CD4-positive, alpha-beta T cell (primary cell): ENCODE data around the gene GMPPA. TPM values are rescaled to one million over a fixed set of nuclear protein-coding genes. Genes with fewer than 3 reads are reported as not detected.

Source experiments
- ATAC-seq: fragments of 200-7000 bp; cut with Tn5 transposase; one replicate; pipeline ENCODE4 v1.10.0; 2022; ENCODE audit warnings: mild to moderate bottlenecking; ENCODE audit not compliant: poor library complexity
- CTCF ChIA-PET: fragments of 350-600 bp; sonication (Branson Sonifier 250); formaldehyde crosslinking; loops from one replicate; lab custom pipeline; 2021; ENCODE audit warnings: antibody characterized with exemption, inconsistent platforms; lab: Charles Lee
- POLR2A ChIA-PET: fragments of 350-600 bp; sonication (Branson Sonifier 250); formaldehyde crosslinking; loops from one replicate; lab custom pipeline; 2021; ENCODE audit warnings: antibody characterized with exemption, inconsistent platforms; lab: Charles Lee
- DNase-seq, 14 experiments: peaks; one replicate each; pipeline ENCODE4 v3.0.0-alpha.2; 2013 to 2020; ENCODE audit warnings: mixed read lengths in 2 of 14
- H3K27ac ChIP-seq, 2 donors: one replicate each; pipeline versions ENCODE4 v1.5.1 to v1.7.0; 2013; ENCODE audit warnings: low read length in 2 of 2, low read depth in 1 of 2, mild to moderate bottlenecking in 1 of 2
- H3K27me3 ChIP-seq, 2 experiments: 1 replicate in 1 of 2; 2 replicates in 1 of 2; pipeline versions ENCODE4 v1.6.1 to v1.7.0; 2013; ENCODE audit warnings: low read length in 2 of 2, control low read depth in 1 of 2, mild to moderate bottlenecking in 1 of 2, moderate library complexity in 1 of 2; ENCODE audit not compliant: insufficient read depth in 2 of 2, control insufficient read depth in 1 of 2
- H3K36me3 ChIP-seq: one replicate; pipeline ENCODE4 v1.6.1; 2013; ENCODE audit warnings: low read length, control low read depth; ENCODE audit not compliant: insufficient read depth
- H3K4me1 ChIP-seq: one replicate; pipeline ENCODE4 v1.6.1; 2013; ENCODE audit warnings: low read length, control low read depth; ENCODE audit not compliant: insufficient read depth
- H3K4me3 ChIP-seq: one replicate; pipeline ENCODE4 v1.5.1; 2013; ENCODE audit warnings: mild to moderate bottlenecking, low read length, moderate library complexity
- H3K9me3 ChIP-seq, 2 experiments: 1 replicate in 1 of 2; 2 replicates in 1 of 2; pipeline versions ENCODE4 v1.6.1 to v1.7.0; 2013; ENCODE audit warnings: low read length in 2 of 2, mild to moderate bottlenecking in 2 of 2, control low read depth in 1 of 2, moderate library complexity in 1 of 2; ENCODE audit not compliant: control insufficient read depth in 1 of 2, insufficient read depth in 1 of 2
- H3K27ac Mint-ChIP-seq: one replicate; pipeline ENCODE4 v1.8.0; 2020; ENCODE audit warnings: mixed read lengths
- H3K27me3 Mint-ChIP-seq: one replicate; pipeline ENCODE4 v1.8.0; 2021; ENCODE audit warnings: mixed read lengths
- H3K36me3 Mint-ChIP-seq: one replicate; pipeline ENCODE4 v1.8.0; 2021; ENCODE audit warnings: low read depth, mixed read lengths
- H3K4me1 Mint-ChIP-seq: one replicate; pipeline ENCODE4 v1.8.0; 2021; ENCODE audit warnings: low read depth, mixed read lengths
- H3K4me3 Mint-ChIP-seq: one replicate; pipeline ENCODE4 v1.8.0; 2020; ENCODE audit warnings: mild to moderate bottlenecking, mixed read lengths
- H3K9me3 Mint-ChIP-seq: one replicate; pipeline ENCODE4 v1.8.0; 2020; ENCODE audit warnings: mixed read lengths
- intact Hi-C, 2 experiments: fragments of 100-400 bp; cut with DNase I in 1 of 2; cut with micrococcal nuclease in 1 of 2; formaldehyde crosslinking; loops; one replicate each; pipeline versions ENCODE4 v1.15.1 to v1.9.0; 2023 to 2025; cut with DNase I, micrococcal nuclease
- total RNA-seq, 174 experiments: library from RNA in 2 of 174; stranded (reverse) in 2 of 174; gene quantifications; one replicate each; pipeline ENCODE4 v1.2.3 and lab custom pipeline; 2021 to 2026
- TF ChIP-seq, protein P1 (sequence below): fragments of 200-600 bp; IDR thresholded peaks from one replicate; pipeline ENCODE4 v1.8.0; 2022; ENCODE audit warnings: antibody characterized with exemption, mild to moderate bottlenecking

The GMPPA gene
- total RNA-seq, 2 experiments from 2014 or later: 13.3 to 14.4 TPM

GRCh38 chr2:219469186-219469724, 29.4 kb upstream of the GMPPA start:
- Mint-ChIP-seq H3K9me3 (no peaks in the 10 kb centered on the region), H3K27ac (no peak overlapping the region), H3K27me3 (no peaks in the 10 kb centered on the region), H3K36me3 (no peaks in the 10 kb centered on the region), H3K4me1 (no peaks in the 10 kb centered on the region), H3K4me3 (no peak overlapping the region)
- Histone ChIP-seq H3K4me1 (no peaks in the 10 kb centered on the region), H3K4me3 (no peak overlapping the region), H3K27ac (no peak overlapping the region), H3K27me3 (no peaks in the 10 kb centered on the region), H3K36me3 (no peaks in the 10 kb centered on the region), H3K9me3 (no peaks in the 10 kb centered on the region)
- ChIA-PET POLR2A (no interaction called here), CTCF (no interaction called here)
- TF ChIP-seq, protein P1, sequence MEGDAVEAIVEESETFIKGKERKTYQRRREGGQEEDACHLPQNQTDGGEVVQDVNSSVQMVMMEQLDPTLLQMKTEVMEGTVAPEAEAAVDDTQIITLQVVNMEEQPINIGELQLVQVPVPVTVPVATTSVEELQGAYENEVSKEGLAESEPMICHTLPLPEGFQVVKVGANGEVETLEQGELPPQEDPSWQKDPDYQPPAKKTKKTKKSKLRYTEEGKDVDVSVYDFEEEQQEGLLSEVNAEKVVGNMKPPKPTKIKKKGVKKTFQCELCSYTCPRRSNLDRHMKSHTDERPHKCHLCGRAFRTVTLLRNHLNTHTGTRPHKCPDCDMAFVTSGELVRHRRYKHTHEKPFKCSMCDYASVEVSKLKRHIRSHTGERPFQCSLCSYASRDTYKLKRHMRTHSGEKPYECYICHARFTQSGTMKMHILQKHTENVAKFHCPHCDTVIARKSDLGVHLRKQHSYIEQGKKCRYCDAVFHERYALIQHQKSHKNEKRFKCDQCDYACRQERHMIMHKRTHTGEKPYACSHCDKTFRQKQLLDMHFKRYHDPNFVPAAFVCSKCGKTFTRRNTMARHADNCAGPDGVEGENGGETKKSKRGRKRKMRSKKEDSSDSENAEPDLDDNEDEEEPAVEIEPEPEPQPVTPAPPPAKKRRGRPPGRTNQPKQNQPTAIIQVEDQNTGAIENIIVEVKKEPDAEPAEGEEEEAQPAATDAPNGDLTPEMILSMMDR: no peak
- intact Hi-C loops: no loop called here
- no peak for ATAC-seq
- no peak for DNase-seq

GRCh38 chr2:219470429-219470828, 28.3 kb upstream of the GMPPA start:
- no peaks in the 10 kb centered on the region for H3K27me3 Mint-ChIP-seq
- DNase-seq (no peak), ATAC-seq (no peak)
- H3K36me3 ChIP-seq: no peaks in the 10 kb centered on the region
- H3K4me1 Mint-ChIP-seq: no peaks in the 10 kb centered on the region
- CTCF ChIA-PET: interaction anchor here (1.1 kb wide), 1 partner anchor 59 kb away, joined by 3 read pairs; no protein-coding TSS in a partner anchor
- no peak overlapping the region for H3K4me3 ChIP-seq
- no peak overlapping the region for H3K27ac ChIP-seq
- no peak overlapping the region for H3K4me3 Mint-ChIP-seq
- no peaks in the 10 kb centered on the region for H3K4me1 ChIP-seq
- no peaks in the 10 kb centered on the region for H3K9me3 ChIP-seq
- intact Hi-C loops: no loop called here
- POLR2A ChIA-PET: no interaction called here
- TF ChIP-seq, protein P1: no peak
- no peaks in the 10 kb centered on the region for H3K9me3 Mint-ChIP-seq
- no peaks in the 10 kb centered on the region for H3K27me3 ChIP-seq
- no peak overlapping the region for H3K27ac Mint-ChIP-seq
- H3K36me3 Mint-ChIP-seq: no peaks in the 10 kb centered on the region

GRCh38 chr2:219471476-219472371, 27.0 kb upstream of the GMPPA start:
- DNase-seq (no peak), ATAC-seq (no peak)
- Histone ChIP-seq H3K27ac (no peak overlapping the region), H3K27me3 (peaks cover 0 to 3% of the 10 kb centered on the region in 2 experiments), H3K36me3 (no peaks in the 10 kb centered on the region), H3K9me3 (no peaks in the 10 kb centered on the region), H3K4me3 (no peak overlapping the region), H3K4me1 (no peaks in the 10 kb centered on the region)
- H3K36me3 Mint-ChIP-seq: no peaks in the 10 kb centered on the region
- TF ChIP-seq, protein P1: no peak
- H3K4me1 Mint-ChIP-seq: peaks cover 5% of the 10 kb centered on the region
- CTCF ChIA-PET: no interaction called here
- no peak overlapping the region for H3K27ac Mint-ChIP-seq
- no peak overlapping the region for H3K4me3 Mint-ChIP-seq
- H3K27me3 Mint-ChIP-seq: peaks cover 4% of the 10 kb centered on the region
- intact Hi-C loops: no loop called here
- H3K9me3 Mint-ChIP-seq: no peaks in the 10 kb centered on the region
- POLR2A ChIA-PET: no interaction called here
